GM12878 (cell line): Measurements from ENCODE around the gene GEMIN7. TPM values are rescaled to one million over a fixed set of nuclear protein-coding genes. Genes with fewer than 3 reads are reported as not detected.

Experiments used
- ATAC-seq: fragments of 200-7000 bp; cut with Tn5 transposase; 3 replicates; pipeline ENCODE4 v1.9.1; 2020; ENCODE audit warnings: mild to moderate bottlenecking, moderate library complexity
- BruUV-seq: library from RNA; stranded (reverse); fragments of 400-500 nt; replicated peaks from 2 replicates; lab custom pipeline; 2021; lab: Mats Ljungman, UMichigan
- CTCF ChIA-PET: fragments of 300-600 bp; sonication (Branson Sonifier 250); formaldehyde crosslinking; extraction: SDS; loops from one replicate; lab custom pipeline; 2021; ENCODE audit warnings: inconsistent platforms; lab: Yijun Ruan, JAX
- POLR2A ChIA-PET: fragments of 350-600 bp; formaldehyde crosslinking; extraction: SDS; loops from one replicate; lab custom pipeline; 2021; ENCODE audit warnings: inconsistent platforms; lab: Charles Lee
- RAD21 ChIA-PET: fragments of 300-600 bp; sonication (Branson Sonifier 250); formaldehyde crosslinking; loops from one replicate; lab custom pipeline; 2023; ENCODE audit warnings: antibody characterized with exemption; ENCODE audit not compliant: unreplicated experiment; lab: Charles Lee
- SMC1A ChIA-PET: fragments of 300-600 bp; sonication (Branson Sonifier 250); formaldehyde crosslinking; loops from one replicate; lab custom pipeline; 2023; ENCODE audit not compliant: unreplicated experiment, uncharacterized antibody; lab: Charles Lee
- DNase-seq: peaks from one replicate; pipeline ENCODE4 v3.0.0-alpha.2; 2011; ENCODE audit warnings: low read depth, low spot score
- FAIRE-seq: peaks from 3 replicates; lab custom pipeline; 2011; peaks lifted over from hg19 to GRCh38; lab: Jason Lieb, UNC
- H2AFZ ChIP-seq: 2 replicates; pipeline ENCODE4 v1.6.0; 2011; ENCODE audit warnings: low read depth, low read length, control low read depth; ENCODE audit not compliant: control insufficient read depth
- H3K27ac ChIP-seq: 2 replicates; pipeline ENCODE4 v1.5.1; 2011; ENCODE audit warnings: control low read depth; ENCODE audit not compliant: control insufficient read depth, insufficient read depth
- H3K27me3 ChIP-seq, 2 experiments: replicated peaks in 1 of 2; 2 replicates each; pipeline versions ENCODE4 v1.6.0 to v1.6.1; 2011; ENCODE audit warnings: low read length in 1 of 2; ENCODE audit not compliant: control insufficient read depth in 2 of 2, insufficient read depth in 2 of 2
- H3K36me3 ChIP-seq, 2 experiments: 2 replicates each; pipeline ENCODE4 v1.5.1; 2011; ENCODE audit warnings: low read length in 1 of 2; ENCODE audit not compliant: control insufficient read depth in 2 of 2, insufficient read depth in 2 of 2
- H3K4me1 ChIP-seq: 2 replicates; pipeline ENCODE4 v1.6.1; 2011; ENCODE audit warnings: mild to moderate bottlenecking, low read length, moderate library complexity, mixed read lengths; ENCODE audit not compliant: control insufficient read depth, insufficient read depth
- H3K4me2 ChIP-seq: 2 replicates; pipeline ENCODE4 v1.6.0; 2011; ENCODE audit warnings: control low read depth; ENCODE audit not compliant: control insufficient read depth, insufficient read depth
- H3K4me3 ChIP-seq: fragments of 200-600 bp; sonication (generic); 2 replicates; pipeline ENCODE4 v1.5.1; 2016
- H3K79me2 ChIP-seq: 2 replicates; pipeline ENCODE4 v1.6.0; 2011; ENCODE audit warnings: low read length; ENCODE audit not compliant: control insufficient read depth, insufficient read depth
- H3K9ac ChIP-seq: 2 replicates; pipeline ENCODE4 v1.8.0; 2011; ENCODE audit warnings: low read length, control low read depth, mixed read lengths; ENCODE audit not compliant: control insufficient read depth, insufficient read depth
- H3K9me3 ChIP-seq: replicated peaks from 3 replicates; pipeline ENCODE4 v1.5.1; 2011; ENCODE audit warnings: mild to moderate bottlenecking, low read length; ENCODE audit not compliant: control insufficient read depth, insufficient read depth
- H4K20me1 ChIP-seq: 2 replicates; pipeline ENCODE4 v1.6.0; 2011; ENCODE audit not compliant: control insufficient read depth, insufficient read depth
- BRCA1 ChIP-seq: IDR thresholded peaks from 2 replicates; pipeline ENCODE4 v1.6.1; 2011; ENCODE audit warnings: low read depth, low read length, improper control_type of control experiment
- CBFB ChIP-seq: IDR thresholded peaks from 2 replicates; pipeline ENCODE4 v1.6.1; 2016; ENCODE audit warnings: antibody characterized with exemption, low read depth
- NR2F1 ChIP-seq: fragments of 450-650 bp; conservative IDR thresholded peaks from 2 replicates; pipeline ENCODE4 v1.6.1; 2017; ENCODE audit warnings: mild to moderate bottlenecking
- RFX5 ChIP-seq: IDR thresholded peaks from 2 replicates; pipeline ENCODE4 v1.6.1; 2011; ENCODE audit warnings: low read depth, low read length, improper control_type of control experiment
- WGBS: methylation state at CpG from one replicate; pipeline ENCODE4 v1.1.6; 2016; ENCODE audit warnings: low lambda C conversion rate; ENCODE audit not compliant: insufficient replicate concordance, insufficient coverage; ENCODE audit errors: missing lambda C conversion rate; 5-methylcytosine and 5-hydroxymethylcytosine counted together
- in situ Hi-C: fragments of 300-500 bp; cut with MboI; formaldehyde crosslinking; loops from 9 replicates; pipeline ENCODE4 v1.14.3; 2018; ENCODE audit warnings: mixed read lengths
- intact Hi-C: fragments of 100-400 bp; cut with micrococcal nuclease; formaldehyde crosslinking; loops from one replicate; pipeline ENCODE4 v1.14.2; 2022; ENCODE audit not compliant: unreplicated experiment
- polyA plus RNA-seq, 11 experiments: library from polyadenylated mRNA; depleted of rRNA in 4 of 11; unstranded in 6 of 11; stranded (reverse) in 5 of 11; fragments of >200 nt; fragmentation: Nextera tagmentation in 4 of 11; fragmentation: Illumina TruSeq in 1 of 11; extraction: Ambion mirVana in 4 of 11; extraction: Trizol in 1 of 11; gene quantifications; 1 replicate in 1 of 11; 2 replicates in 10 of 11; pipeline versions ENCODE4 v1.2.1 to v1.2.3, GENCODE V29; 2011 to 2016; ENCODE audit warnings: inconsistent platforms in 2 of 11, missing spikeins in 2 of 11, low read depth in 1 of 11
- total RNA-seq, 4 experiments: library from RNA; depleted of rRNA in 3 of 4; stranded (reverse); fragments of >200 nt in 3 of 4; fragmentation: Illumina TruSeq in 1 of 4; extraction: Trizol in 1 of 4; gene quantifications; 2 replicates each; pipeline versions ENCODE4 v1.2.1 to v1.2.3, GENCODE V29; 2013 to 2021

GEMIN7 gene
- total and polyA plus RNA-seq, 10 of the 15 experiments (the other 5 are each of a cell fraction or from before 2014, with no cell fraction given) = 21.1 to 76.7 (median 44.9) TPM

GRCh38 chr19:45100201-45100600 lies 21.1 kb downstream of the GEMIN7 start:
- intact Hi-C loops (no loop called here), in situ Hi-C loops (no loop called here)
- Histone ChIP-seq H2AFZ (no peak overlapping the region), H3K4me2 (no peak overlapping the region), H3K27ac (no peak overlapping the region), H3K9ac (no peak overlapping the region), H4K20me1 (peaks cover 6% of the 10 kb centered on the region), H3K79me2 (peaks cover 78% of the 10 kb centered on the region), H3K36me3 (peaks cover 2 to 17% of the 10 kb centered on the region in 2 experiments; a peak in 3 of 4 replicates), H3K9me3 (no peaks in the 10 kb centered on the region), H3K4me1 (peaks cover 20% of the 10 kb centered on the region), H3K27me3 (no peaks in the 10 kb centered on the region), H3K4me3 (no peak overlapping the region)
- ATAC-seq (no peak), DNase-seq (no peak), FAIRE-seq (no peak)
- ChIA-PET SMC1A (interaction anchor here (0.7 to 0.8 kb wide), 2 partner anchors 9 to 212 kb away, joined by 3 read pairs; no protein-coding TSS in a partner anchor), CTCF (no interaction called here), POLR2A (no interaction called here), RAD21 (no interaction called here)
- TF ChIP-seq CBFB = no peak
- TF ChIP-seq RFX5 = no peak
- no TSS peak for BruUV-seq
- WGBS = 98% methylated on average over 3 of the region's 3 CpGs

- ChIA-PET SMC1A (interaction anchor here (0.8 to 1.0 kb wide), 3 partner anchors 10 to 37 kb away, joined by 3 to 4 read pairs (median 3); no protein-coding TSS in a partner anchor), CTCF (interaction anchor here (3.0 kb wide), 1 partner anchor 8 kb away, joined by 12 read pairs; the partner anchor contains the start of gene PPP1R37), RAD21 (no interaction called here), POLR2A (no interaction called here)
- Histone ChIP-seq H3K4me2 (no peak overlapping the region), H3K4me1 (peaks cover 21% of the 10 kb centered on the region), H3K27me3 (no peaks in the 10 kb centered on the region), H3K4me3 (no peak overlapping the region), H4K20me1 (peaks cover 6% of the 10 kb centered on the region), H3K9ac (no peak overlapping the region), H3K36me3 (peaks cover 2 to 17% of the 10 kb centered on the region in 2 experiments; a peak in 3 of 4 replicates), H3K27ac (no peak overlapping the region), H3K79me2 (peaks cover 76% of the 10 kb centered on the region), H3K9me3 (no peaks in the 10 kb centered on the region), H2AFZ (no peak overlapping the region)
- BruUV-seq = TSS peak; percentile 39
- intact Hi-C loops = no loop called here
- no peak for FAIRE-seq
- WGBS = 70% methylated on average over 8 of the region's 8 CpGs
- ATAC-seq = no peak
- DNase-seq = no peak
- in situ Hi-C loops = no loop called here
- TF ChIP-seq BRCA1 (no peak), NR2F1 (peak; percentile 41)
Measured at GRCh38 chr19:45100846-45101252, 21.8 kb downstream of the GEMIN7 start.
